ENCODE results near the gene TLCD1.

DNA sequence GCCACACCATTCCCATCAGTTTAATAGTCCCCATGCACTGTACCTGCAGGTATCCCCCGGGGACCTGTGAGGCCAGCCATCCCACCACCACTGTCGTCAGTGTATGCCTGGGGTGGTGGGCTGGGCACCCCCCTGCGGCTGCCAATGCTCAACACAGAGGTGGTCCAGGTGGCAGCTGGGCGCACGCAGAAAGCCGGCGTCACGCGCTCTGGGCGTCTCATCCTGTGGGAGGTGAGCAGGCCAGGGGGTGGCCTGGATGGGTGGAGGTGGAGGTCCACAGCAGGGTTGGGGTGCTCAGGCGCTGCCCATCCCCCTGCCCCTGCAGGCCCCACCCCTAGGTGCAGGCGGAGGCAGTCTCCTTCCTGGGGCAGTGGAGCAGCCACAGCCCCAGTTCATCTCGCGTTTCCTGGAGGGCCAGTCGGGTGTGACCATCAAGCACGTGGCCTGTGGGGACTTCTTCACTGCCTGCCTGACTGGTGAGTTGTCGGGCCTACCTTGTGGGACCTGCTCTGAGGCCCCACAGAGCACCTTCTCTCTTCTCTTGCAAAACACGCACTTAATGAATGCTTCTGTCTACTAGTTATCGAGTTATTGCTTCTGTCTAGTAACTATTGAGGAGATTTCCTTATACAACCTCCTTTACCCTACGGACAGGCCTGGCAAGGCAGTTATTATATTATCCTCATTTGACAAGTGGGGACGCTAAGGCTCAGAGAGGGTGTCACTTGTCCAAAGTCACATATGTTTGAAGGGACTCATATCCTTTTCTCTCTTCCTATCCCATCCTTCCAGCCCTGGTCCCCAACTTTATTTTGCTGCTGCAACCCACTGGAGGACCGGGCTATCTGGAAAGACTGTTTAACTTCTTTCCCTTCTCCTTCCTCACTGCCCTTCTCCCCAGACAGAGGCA lies 12.0 kb upstream of the TLCD1 start:
- TF ChIP-seq, protein P1, sequence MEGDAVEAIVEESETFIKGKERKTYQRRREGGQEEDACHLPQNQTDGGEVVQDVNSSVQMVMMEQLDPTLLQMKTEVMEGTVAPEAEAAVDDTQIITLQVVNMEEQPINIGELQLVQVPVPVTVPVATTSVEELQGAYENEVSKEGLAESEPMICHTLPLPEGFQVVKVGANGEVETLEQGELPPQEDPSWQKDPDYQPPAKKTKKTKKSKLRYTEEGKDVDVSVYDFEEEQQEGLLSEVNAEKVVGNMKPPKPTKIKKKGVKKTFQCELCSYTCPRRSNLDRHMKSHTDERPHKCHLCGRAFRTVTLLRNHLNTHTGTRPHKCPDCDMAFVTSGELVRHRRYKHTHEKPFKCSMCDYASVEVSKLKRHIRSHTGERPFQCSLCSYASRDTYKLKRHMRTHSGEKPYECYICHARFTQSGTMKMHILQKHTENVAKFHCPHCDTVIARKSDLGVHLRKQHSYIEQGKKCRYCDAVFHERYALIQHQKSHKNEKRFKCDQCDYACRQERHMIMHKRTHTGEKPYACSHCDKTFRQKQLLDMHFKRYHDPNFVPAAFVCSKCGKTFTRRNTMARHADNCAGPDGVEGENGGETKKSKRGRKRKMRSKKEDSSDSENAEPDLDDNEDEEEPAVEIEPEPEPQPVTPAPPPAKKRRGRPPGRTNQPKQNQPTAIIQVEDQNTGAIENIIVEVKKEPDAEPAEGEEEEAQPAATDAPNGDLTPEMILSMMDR (conservative IDR thresholded peaks at IDR 0.05; ENCODE audit: low read length), result no peak
- no peak for TF ChIP-seq EZH2phosphoT487 (IDR thresholded peaks at IDR 0.05; ENCODE audit: borderline replicate concordance)

Measured in Loucy (cell line).